B cell (primary cell): ENCODE measurements around the gene DLK2.

Source experiments
- CTCF ChIP-seq: fragments of 200-600 bp; IDR thresholded peaks from one replicate; pipeline ENCODE4 v1.8.0; 2022; ENCODE audit warnings: antibody characterized with exemption, mild to moderate bottlenecking
- EZH2 ChIP-seq: IDR thresholded peaks from 2 replicates; pipeline ENCODE4 v1.6.1; 2012; ENCODE audit warnings: borderline replicate concordance, low read depth, mild to moderate bottlenecking, moderate library complexity, low read length; ENCODE audit not compliant: insufficient read depth, poor library complexity, severe bottlenecking

GRCh38 chr6:43460032-43460431, 4.7 kb upstream of the DLK2 start:
- TF ChIP-seq CTCF (no peak), EZH2 (no peak)
